ENCODE measurements around the gene NTN1.

Gene NTN1

GRCh38 chr17:9192010-9192409 is 170.7 kb downstream of the NTN1 start:
- TF ChIP-seq, protein P1, sequence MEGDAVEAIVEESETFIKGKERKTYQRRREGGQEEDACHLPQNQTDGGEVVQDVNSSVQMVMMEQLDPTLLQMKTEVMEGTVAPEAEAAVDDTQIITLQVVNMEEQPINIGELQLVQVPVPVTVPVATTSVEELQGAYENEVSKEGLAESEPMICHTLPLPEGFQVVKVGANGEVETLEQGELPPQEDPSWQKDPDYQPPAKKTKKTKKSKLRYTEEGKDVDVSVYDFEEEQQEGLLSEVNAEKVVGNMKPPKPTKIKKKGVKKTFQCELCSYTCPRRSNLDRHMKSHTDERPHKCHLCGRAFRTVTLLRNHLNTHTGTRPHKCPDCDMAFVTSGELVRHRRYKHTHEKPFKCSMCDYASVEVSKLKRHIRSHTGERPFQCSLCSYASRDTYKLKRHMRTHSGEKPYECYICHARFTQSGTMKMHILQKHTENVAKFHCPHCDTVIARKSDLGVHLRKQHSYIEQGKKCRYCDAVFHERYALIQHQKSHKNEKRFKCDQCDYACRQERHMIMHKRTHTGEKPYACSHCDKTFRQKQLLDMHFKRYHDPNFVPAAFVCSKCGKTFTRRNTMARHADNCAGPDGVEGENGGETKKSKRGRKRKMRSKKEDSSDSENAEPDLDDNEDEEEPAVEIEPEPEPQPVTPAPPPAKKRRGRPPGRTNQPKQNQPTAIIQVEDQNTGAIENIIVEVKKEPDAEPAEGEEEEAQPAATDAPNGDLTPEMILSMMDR (conservative IDR thresholded peaks at IDR 0.05; ENCODE audit: low read depth, low read length) = no peak
- Histone ChIP-seq H3K4me1 (ENCODE audit: low read depth, poor library complexity, severe bottlenecking) (no peaks in the 10 kb centered on the region), H3K4me2 (no peak overlapping the region), H3K27me3 (ENCODE audit: insufficient read depth, low read depth) (no peaks in the 10 kb centered on the region), H3K27ac (no peak overlapping the region), H3K36me3 (ENCODE audit: insufficient read depth) (no peaks in the 10 kb centered on the region), H4K20me1 (ENCODE audit: insufficient read depth) (no peaks in the 10 kb centered on the region), H3K79me2 (ENCODE audit: insufficient read depth, low read depth) (no peaks in the 10 kb centered on the region), H3K4me3 (IDR thresholded peaks at IDR 0.05; ENCODE audit: insufficient read depth, low read depth, low read length) (no peak overlapping the region), H2AFZ (ENCODE audit: low read depth) (no peak overlapping the region), H3K9ac (no peak overlapping the region)

GRCh38 chr17:9195411-9195810 is 174.1 kb downstream of the NTN1 start:
- H3K36me3 ChIP-seq (ENCODE audit: insufficient read depth) = no peaks in the 10 kb centered on the region
- H3K4me3 ChIP-seq (IDR thresholded peaks at IDR 0.05; ENCODE audit: insufficient read depth, low read depth, low read length) = no peak overlapping the region
- TF ChIP-seq, protein P1 (conservative IDR thresholded peaks at IDR 0.05; ENCODE audit: low read depth, low read length) = no peak
- no peak overlapping the region for H2AFZ ChIP-seq (ENCODE audit: low read depth)
- H3K27ac ChIP-seq = no peak overlapping the region
- no peaks in the 10 kb centered on the region for H3K79me2 ChIP-seq (ENCODE audit: insufficient read depth, low read depth)
- H3K4me2 ChIP-seq = no peak overlapping the region
- H3K4me1 ChIP-seq (ENCODE audit: low read depth, poor library complexity, severe bottlenecking) = no peaks in the 10 kb centered on the region
- H3K9ac ChIP-seq = no peak overlapping the region
- H3K27me3 ChIP-seq (ENCODE audit: insufficient read depth, low read depth) = no peaks in the 10 kb centered on the region
- no peaks in the 10 kb centered on the region for H4K20me1 ChIP-seq (ENCODE audit: insufficient read depth)

GRCh38 chr17:9195961-9196670 is 174.8 kb downstream of the NTN1 start:
- H2AFZ ChIP-seq (ENCODE audit: low read depth) = no peak overlapping the region
- no peaks in the 10 kb centered on the region for H3K27me3 ChIP-seq (ENCODE audit: insufficient read depth, low read depth)
- H3K4me3 ChIP-seq (IDR thresholded peaks at IDR 0.05; ENCODE audit: insufficient read depth, low read depth, low read length) = no peak overlapping the region
- H3K4me2 ChIP-seq = no peak overlapping the region
- H3K79me2 ChIP-seq (ENCODE audit: insufficient read depth, low read depth) = no peaks in the 10 kb centered on the region
- TF ChIP-seq, protein P1 (conservative IDR thresholded peaks at IDR 0.05; ENCODE audit: low read depth, low read length) = no peak
- H4K20me1 ChIP-seq (ENCODE audit: insufficient read depth) = no peaks in the 10 kb centered on the region
- H3K9ac ChIP-seq = no peak overlapping the region
- H3K36me3 ChIP-seq (ENCODE audit: insufficient read depth) = no peaks in the 10 kb centered on the region
- no peaks in the 10 kb centered on the region for H3K4me1 ChIP-seq (ENCODE audit: low read depth, poor library complexity, severe bottlenecking)
- no peak overlapping the region for H3K27ac ChIP-seq

- Histone ChIP-seq H2AFZ (ENCODE audit: low read depth) (no peak overlapping the region), H3K4me1 (ENCODE audit: low read depth, poor library complexity, severe bottlenecking) (no peaks in the 10 kb centered on the region), H3K36me3 (ENCODE audit: insufficient read depth) (no peaks in the 10 kb centered on the region), H3K4me3 (IDR thresholded peaks at IDR 0.05; ENCODE audit: insufficient read depth, low read depth, low read length) (no peak overlapping the region), H4K20me1 (ENCODE audit: insufficient read depth) (no peaks in the 10 kb centered on the region), H3K9ac (no peak overlapping the region), H3K4me2 (no peak overlapping the region), H3K79me2 (ENCODE audit: insufficient read depth, low read depth) (no peaks in the 10 kb centered on the region), H3K27ac (no peak overlapping the region), H3K27me3 (ENCODE audit: insufficient read depth, low read depth) (no peaks in the 10 kb centered on the region)
- TF ChIP-seq, protein P1 (conservative IDR thresholded peaks at IDR 0.05; ENCODE audit: low read depth, low read length) = no peak
Measured at GRCh38 chr17:9199571-9200551, 178.6 kb downstream of the NTN1 start.

Measured in KMS-11 (cell line).